Heart left ventricle (tissue), 16 donors: Measurements from ENCODE around the gene CTNNAL1. TPM values are rescaled to one million over a fixed set of nuclear protein-coding genes. Genes with fewer than 3 reads are reported as not detected.

Source experiments
- ATAC-seq, 4 donors: fragments of 200-7000 bp; cut with Tn5 transposase; one replicate each; pipeline ENCODE4 v1.9.1; 2020 to 2022; ENCODE audit warnings: moderate library complexity in 4 of 4, mild to moderate bottlenecking in 3 of 4, moderate number of reproducible peaks in 1 of 4
- DNase-seq, 5 donors: peaks; one replicate each; pipeline ENCODE4 v3.0.0-alpha.2; 2020
- H3K27ac ChIP-seq, 12 donors: fragments of 200-600 bp; sonication (generic) in 4 of 12; one replicate each; pipeline versions ENCODE4 v1.5.0 to v1.8.0; 2016 to 2022; ENCODE audit warnings: mild to moderate bottlenecking in 2 of 12
- H3K27me3 ChIP-seq, 9 donors: fragments of 200-600 bp; sonication (generic) in 2 of 9; one replicate each; pipeline versions ENCODE4 v1.5.1 to v1.8.0; 2016 to 2022; ENCODE audit warnings: mild to moderate bottlenecking in 3 of 9
- H3K36me3 ChIP-seq, 9 donors: fragments of 200-600 bp; sonication (generic) in 2 of 9; one replicate each; pipeline versions ENCODE4 v1.5.0 to v1.8.0; 2018 to 2022; ENCODE audit warnings: mild to moderate bottlenecking in 2 of 9
- H3K4me1 ChIP-seq, 12 donors: fragments of 200-600 bp; sonication (generic) in 4 of 12; one replicate each; pipeline versions ENCODE4 v1.5.0 to v1.8.0; 2016 to 2022; ENCODE audit warnings: mild to moderate bottlenecking in 3 of 12
- H3K4me3 ChIP-seq, 12 donors: fragments of 200-600 bp; sonication (generic) in 4 of 12; one replicate each; pipeline versions ENCODE4 v1.5.0 to v1.8.0; 2017 to 2022; ENCODE audit warnings: mild to moderate bottlenecking in 9 of 12, moderate library complexity in 4 of 12
- H3K9me3 ChIP-seq, 12 donors: fragments of 200-600 bp; sonication (generic) in 4 of 12; one replicate each; pipeline versions ENCODE4 v1.5.0 to v1.8.0; 2016 to 2022; ENCODE audit warnings: mild to moderate bottlenecking in 1 of 12
- POLR2A ChIP-seq, 2 donors: fragments of 450-650 bp; IDR thresholded peaks; one replicate each; pipeline ENCODE4 v1.6.1; 2017; ENCODE audit warnings: antibody characterized with exemption in 2 of 2, mild to moderate bottlenecking in 2 of 2, moderate library complexity in 2 of 2
- WGBS, 4 donors: extraction: QIAGEN DNeasy Blood & Tissue Kit in 2 of 4; methylation state at CpG; one replicate each; pipeline versions ENCODE4 v1.1.5 to v1.1.7; 2013 to 2018; 5-methylcytosine and 5-hydroxymethylcytosine counted together
- intact Hi-C, 10 donors: fragments of 100-400 bp; cut with DNase I; formaldehyde crosslinking; loops; one replicate each; pipeline versions ENCODE4 v1.11.1 to v1.14.2; 2022
- polyA plus RNA-seq, 2 donors: library from polyadenylated mRNA; stranded (reverse); fragments of 200-250 nt; gene quantifications; one replicate each; pipeline ENCODE4 v1.2.3, GENCODE V29; 2013
- total RNA-seq, 9 donors: library from RNA; depleted of rRNA in 2 of 9; stranded (reverse); fragments of >200 nt in 2 of 9; fragmentation: NEBNext Ultra II Directional in 3 of 9; extraction: Animal tissue kit (Norgen Biotek cat#: 25700) in 3 of 9; gene quantifications; one replicate each; pipeline versions ENCODE4 v1.1.0 to v1.2.4, GENCODE V29; 2016 to 2023
- TF ChIP-seq, protein P1 (sequence below), 12 donors: fragments of 200-600 bp; sonication (generic) in 4 of 12; IDR thresholded peaks; one replicate each; pipeline versions ENCODE4 v1.5.0 to v1.8.0; 2018 to 2022; ENCODE audit warnings: antibody characterized with exemption in 12 of 12, mild to moderate bottlenecking in 5 of 12
- donor health status: ischemic (EF 13 %, LVEDD 7.1; RV severe dilation, severe dysfunction).
- donor health status: healthy with polysubstance abuse.
- donor health status: DM: no; HTN: yes; CAD: no.
- donor health status: DM: no; HTN: no; CAD: no.
- donor health status: ischemic (EF 25% LVEDD 6.9; RV normal size, moderate dysfunction).
- donor health status: ischemic (EF 25% LVEDD 5.7; RV mildly dilated, moderate dysfunction).
- donor health status: healthy.
- donor health status: DM: yes; HTN: yes; CAD: no.
- donor health status: ischemic (EF 35%, LVEDD 5.7; RV mildly dilated, moderate dysfunction).
- donor health status: nonischemic (EF 11% LVEDD 7.7; RV severe dilation, severe dysfunction).
- donor health status: DM: yes; HTN: yes; CAD: no.
- donor health status: PGD.
- donor health status: ischemic (EF 29% LVEDD 5.4; RV normal size, mild dysfunction).
- donor health status: nonischemic (EF 23%, LVEDD 6.1; RV moderate dilation, normal function).

Gene CTNNAL1
- total and polyA plus RNA-seq, 11 donors: 51.2 to 165 (median 62.7) TPM

DNA sequence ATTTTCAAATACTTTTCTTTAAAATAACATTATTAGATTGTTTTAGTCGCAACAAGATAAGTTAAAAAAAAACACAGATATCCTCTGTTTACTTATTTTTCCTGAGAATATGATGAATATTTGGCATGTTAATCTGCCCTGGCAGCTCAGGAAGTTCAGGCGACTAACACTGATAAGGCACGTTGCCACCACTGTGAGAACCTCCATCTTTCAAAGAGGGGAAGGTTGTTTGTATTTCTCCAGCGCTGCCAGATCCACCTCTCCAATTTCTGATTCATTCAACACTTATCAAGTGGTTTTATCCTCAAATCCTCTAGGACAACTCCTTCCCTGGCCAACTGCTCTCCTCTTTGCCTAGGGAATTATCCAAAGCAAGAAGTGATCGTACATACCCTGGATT, 21.8 kb downstream of the CTNNAL1 start:
- Histone ChIP-seq H3K27me3 (no peaks in the 10 kb centered on the region), H3K4me3 (no peak overlapping the region), H3K4me1 (peaks cover 0 to 46% (median 27%) of the 10 kb centered on the region in 12 donors), H3K36me3 (peaks cover 0 to 25% (median 5%) of the 10 kb centered on the region in 9 donors), H3K9me3 (no peaks in the 10 kb centered on the region), H3K27ac (peak overlapping the region in 7 of 12 donors; percentile 4 to 51 (median 14))
- DNase-seq: no peak
- WGBS, 4 donors: 20 to 39% (median 24%) methylated on average over 5 of the region's 5 CpGs
- no peak for ATAC-seq
- intact Hi-C loops: no loop called here
- no peak for TF ChIP-seq POLR2A (IDR thresholded peaks at IDR 0.05)

DNA sequence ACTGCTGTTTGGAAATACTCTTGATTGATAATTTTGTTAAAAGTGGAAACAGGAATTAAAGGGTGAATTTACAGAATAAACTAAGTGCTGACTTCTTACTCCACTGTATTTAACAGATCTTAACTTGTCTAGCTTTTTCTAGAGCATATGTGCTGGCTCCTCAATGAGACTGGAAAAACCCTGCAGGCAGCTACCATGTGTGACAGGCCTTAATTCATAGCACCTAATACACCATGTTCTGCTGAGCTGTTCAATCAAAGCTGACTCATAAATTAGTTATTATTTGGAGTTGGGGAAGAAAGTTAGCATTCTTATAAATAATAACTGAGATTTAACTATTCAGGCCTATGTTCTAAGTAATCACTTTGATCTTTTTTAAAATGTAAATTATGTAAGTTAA, 29.4 kb downstream of the CTNNAL1 start:
- no peaks in the 10 kb centered on the region for H3K9me3 ChIP-seq
- no peak for TF ChIP-seq POLR2A (IDR thresholded peaks at IDR 0.05)
- no peak overlapping the region for H3K4me3 ChIP-seq
- intact Hi-C loops: no loop called here
- ATAC-seq (no peak), DNase-seq (no peak)
- H3K27me3 ChIP-seq: no peaks in the 10 kb centered on the region
- H3K4me1 ChIP-seq: peaks cover 0 to 5% (median 0%) of the 10 kb centered on the region in 12 donors
- no peak overlapping the region for H3K27ac ChIP-seq
- H3K36me3 ChIP-seq: peaks cover 0 to 58% (median 18%) of the 10 kb centered on the region in 9 donors

DNA sequence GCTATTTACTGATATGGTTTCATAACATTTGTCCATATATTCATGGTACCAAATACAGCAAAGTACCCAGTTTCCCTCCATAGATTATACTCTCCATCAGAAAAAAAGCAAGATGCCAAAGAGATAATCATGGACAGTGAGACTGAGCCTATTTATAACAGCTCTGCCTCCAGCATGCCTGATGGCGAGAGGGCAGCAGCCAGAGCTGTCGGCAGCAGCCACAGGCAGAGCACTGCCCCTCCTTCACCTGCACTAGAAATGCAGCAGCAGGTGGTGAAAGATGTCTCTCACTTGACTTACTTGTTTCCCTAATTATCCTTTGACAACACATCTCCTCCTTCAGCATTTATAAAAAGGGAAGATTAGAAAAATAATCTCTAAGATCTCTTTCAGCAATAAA, 32.4 kb downstream of the CTNNAL1 start:
- Histone ChIP-seq H3K27me3 (no peaks in the 10 kb centered on the region), H3K36me3 (peaks cover 0 to 85% (median 26%) of the 10 kb centered on the region in 9 donors), H3K27ac (no peak overlapping the region), H3K4me3 (no peak overlapping the region), H3K4me1 (peaks cover 0 to 5% (median 0%) of the 10 kb centered on the region in 12 donors), H3K9me3 (no peaks in the 10 kb centered on the region)
- peak; percentile 47 to 80 (median 72) for ATAC-seq
- no peak for TF ChIP-seq POLR2A (IDR thresholded peaks at IDR 0.05)
- TF ChIP-seq, protein P1, sequence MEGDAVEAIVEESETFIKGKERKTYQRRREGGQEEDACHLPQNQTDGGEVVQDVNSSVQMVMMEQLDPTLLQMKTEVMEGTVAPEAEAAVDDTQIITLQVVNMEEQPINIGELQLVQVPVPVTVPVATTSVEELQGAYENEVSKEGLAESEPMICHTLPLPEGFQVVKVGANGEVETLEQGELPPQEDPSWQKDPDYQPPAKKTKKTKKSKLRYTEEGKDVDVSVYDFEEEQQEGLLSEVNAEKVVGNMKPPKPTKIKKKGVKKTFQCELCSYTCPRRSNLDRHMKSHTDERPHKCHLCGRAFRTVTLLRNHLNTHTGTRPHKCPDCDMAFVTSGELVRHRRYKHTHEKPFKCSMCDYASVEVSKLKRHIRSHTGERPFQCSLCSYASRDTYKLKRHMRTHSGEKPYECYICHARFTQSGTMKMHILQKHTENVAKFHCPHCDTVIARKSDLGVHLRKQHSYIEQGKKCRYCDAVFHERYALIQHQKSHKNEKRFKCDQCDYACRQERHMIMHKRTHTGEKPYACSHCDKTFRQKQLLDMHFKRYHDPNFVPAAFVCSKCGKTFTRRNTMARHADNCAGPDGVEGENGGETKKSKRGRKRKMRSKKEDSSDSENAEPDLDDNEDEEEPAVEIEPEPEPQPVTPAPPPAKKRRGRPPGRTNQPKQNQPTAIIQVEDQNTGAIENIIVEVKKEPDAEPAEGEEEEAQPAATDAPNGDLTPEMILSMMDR (IDR thresholded peaks at IDR 0.05): no peak
- intact Hi-C loops: no loop called here
- DNase-seq: no peak
- WGBS, 4 donors: 51 to 67% (median 61%) methylated on average over 2 of the region's 2 CpGs

DNA sequence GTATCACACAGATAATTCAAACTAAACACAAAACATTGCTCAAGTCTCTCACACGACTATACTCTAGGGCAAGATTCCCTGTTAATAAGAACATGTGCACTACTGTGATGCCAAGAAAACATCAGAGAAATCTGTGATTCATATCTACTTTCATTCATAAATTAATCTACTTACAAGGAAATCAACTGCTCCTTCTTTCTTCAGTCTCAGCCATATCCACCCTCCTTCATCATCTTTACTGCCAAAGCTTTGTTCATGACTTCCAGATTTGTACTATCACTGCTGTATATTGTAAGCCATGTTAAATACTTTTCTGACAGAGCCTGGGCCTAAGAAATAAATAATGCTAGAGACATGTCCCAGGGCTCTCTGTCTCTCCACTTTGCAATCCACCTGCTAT, 35.1 kb downstream of the CTNNAL1 start:
- ATAC-seq: no peak
- H3K27ac ChIP-seq: peak overlapping the region in 1 of 12 donors; percentile 11

DNA sequence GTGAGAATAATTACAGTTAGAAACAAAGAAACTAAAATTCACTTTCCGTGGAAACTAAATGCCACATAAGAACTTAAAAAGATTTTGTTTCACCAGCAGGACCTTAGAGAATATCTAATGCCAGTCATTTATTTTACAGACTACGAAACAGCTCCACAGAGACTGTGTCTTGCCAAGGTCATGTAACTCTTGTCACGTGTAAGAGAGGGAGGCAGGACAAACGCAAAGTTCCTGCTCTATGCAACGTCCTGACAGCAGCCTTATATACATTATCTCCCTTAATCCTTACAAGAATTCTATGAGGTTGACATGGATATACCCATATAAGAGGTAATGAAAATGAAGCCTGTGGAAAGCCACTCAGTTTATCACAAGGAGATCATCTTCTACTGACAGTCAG, 39.4 kb downstream of the CTNNAL1 start:
- DNase-seq (peak in 1 of 5 donors; percentile 24), ATAC-seq (peak; percentile 81 to 88 (median 84))
- Histone ChIP-seq H3K27me3 (no peaks in the 10 kb centered on the region), H3K9me3 (no peaks in the 10 kb centered on the region), H3K36me3 (peaks cover 0 to 45% (median 9%) of the 10 kb centered on the region in 9 donors), H3K4me1 (peaks cover 3 to 37% (median 24%) of the 10 kb centered on the region in 12 donors), H3K4me3 (no peak overlapping the region), H3K27ac (peak overlapping the region; percentile 40 to 76 (median 64))
- WGBS, 4 donors: 6 to 23% (median 14%) methylated on average over 5 of the region's 5 CpGs
- TF ChIP-seq, protein P1 (IDR thresholded peaks at IDR 0.05): no peak
- TF ChIP-seq POLR2A (IDR thresholded peaks at IDR 0.05): no peak
- intact Hi-C loops: loop anchor here in 2 of 10 donors (5.0 kb wide), 1 partner anchor 38 kb away; the partner anchor contains the start of gene CTNNAL1 (in 2 of the 2)

More for the DNA sequence above, 35.1 kb downstream of the CTNNAL1 start:
- Histone ChIP-seq H3K36me3 (peaks cover 0 to 64% (median 26%) of the 10 kb centered on the region in 9 donors), H3K9me3 (no peaks in the 10 kb centered on the region), H3K4me1 (peaks cover 3 to 19% (median 13%) of the 10 kb centered on the region in 12 donors), H3K27me3 (no peaks in the 10 kb centered on the region), H3K4me3 (no peak overlapping the region)
- 42 to 70% (median 51%) methylated on average over 1 of the region's 1 CpG for WGBS, 4 donors
- DNase-seq: no peak
- intact Hi-C loops: no loop called here
- no peak for TF ChIP-seq POLR2A (IDR thresholded peaks at IDR 0.05)
- TF ChIP-seq, protein P1 (IDR thresholded peaks at IDR 0.05): no peak
